Lower leg skin (tissue), 3 donors: ENCODE results near the gene TDRD1.

Experiments used
- POLR2A ChIP-seq, 2 donors: fragments of 450-650 bp; IDR thresholded peaks; one replicate each; pipeline ENCODE4 v1.6.1; 2016 to 2017; ENCODE audit warnings: antibody characterized with exemption in 2 of 2, mild to moderate bottlenecking in 1 of 2, moderate library complexity in 1 of 2
- TF ChIP-seq, protein P1 (sequence below), 3 donors: fragments of 450-650 bp; IDR thresholded peaks; one replicate each; pipeline ENCODE4 v1.5.1; 2016; ENCODE audit warnings: antibody characterized with exemption in 3 of 3, mild to moderate bottlenecking in 3 of 3, moderate library complexity in 2 of 3

- TF ChIP-seq POLR2A (IDR thresholded peaks at IDR 0.05) = no peak
- TF ChIP-seq, protein P1, sequence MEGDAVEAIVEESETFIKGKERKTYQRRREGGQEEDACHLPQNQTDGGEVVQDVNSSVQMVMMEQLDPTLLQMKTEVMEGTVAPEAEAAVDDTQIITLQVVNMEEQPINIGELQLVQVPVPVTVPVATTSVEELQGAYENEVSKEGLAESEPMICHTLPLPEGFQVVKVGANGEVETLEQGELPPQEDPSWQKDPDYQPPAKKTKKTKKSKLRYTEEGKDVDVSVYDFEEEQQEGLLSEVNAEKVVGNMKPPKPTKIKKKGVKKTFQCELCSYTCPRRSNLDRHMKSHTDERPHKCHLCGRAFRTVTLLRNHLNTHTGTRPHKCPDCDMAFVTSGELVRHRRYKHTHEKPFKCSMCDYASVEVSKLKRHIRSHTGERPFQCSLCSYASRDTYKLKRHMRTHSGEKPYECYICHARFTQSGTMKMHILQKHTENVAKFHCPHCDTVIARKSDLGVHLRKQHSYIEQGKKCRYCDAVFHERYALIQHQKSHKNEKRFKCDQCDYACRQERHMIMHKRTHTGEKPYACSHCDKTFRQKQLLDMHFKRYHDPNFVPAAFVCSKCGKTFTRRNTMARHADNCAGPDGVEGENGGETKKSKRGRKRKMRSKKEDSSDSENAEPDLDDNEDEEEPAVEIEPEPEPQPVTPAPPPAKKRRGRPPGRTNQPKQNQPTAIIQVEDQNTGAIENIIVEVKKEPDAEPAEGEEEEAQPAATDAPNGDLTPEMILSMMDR (IDR thresholded peaks at IDR 0.05) = no peak
Measured at GRCh38 chr10:114234132-114234531, 55.0 kb downstream of the TDRD1 start.
